Measurements from ENCODE around the gene ZDBF2.

GRCh38 chr2:206328974-206329373, 54.5 kb downstream of the ZDBF2 start:
- TF ChIP-seq POLR2A (IDR thresholded peaks at IDR 0.05) (no peak), POLR2AphosphoS5 (IDR thresholded peaks at IDR 0.05) (no peak), CTCF (IDR thresholded peaks at IDR 0.05) (no peak), EP300 (IDR thresholded peaks at IDR 0.05) (no peak)

All from suprapubic skin (tissue), 4 donors.